MG63 (cell line): ENCODE data around the gene TRIP4. TPM values are rescaled to one million over a fixed set of nuclear protein-coding genes. Genes with fewer than 3 reads are reported as not detected.
"Not testable (repeated sequence)": the region's sequence is repeated elsewhere in the genome, so short reads cannot be mapped to it uniquely, and the experiment has no call there.

ENCODE experiments used
- DNase-seq: peaks from one replicate; pipeline ENCODE4 v3.0.0-alpha.2; 2020
- H3K27me3 ChIP-seq: fragments of 250-450 bp; sonication (Bioruptor Pico); 2 replicates; pipeline ENCODE4 v1.5.1; 2020; ENCODE audit warnings: mild to moderate bottlenecking, moderate library complexity
- H3K36me3 ChIP-seq: fragments of 250-450 bp; sonication (Bioruptor Pico); 2 replicates; pipeline ENCODE4 v1.5.1; 2020; ENCODE audit warnings: mild to moderate bottlenecking, moderate library complexity
- H3K4me3 ChIP-seq: fragments of 250-450 bp; sonication (Bioruptor Pico); 2 replicates; pipeline ENCODE4 v1.5.1; 2020; ENCODE audit warnings: mild to moderate bottlenecking, moderate library complexity
- H3K9me3 ChIP-seq: fragments of 250-450 bp; sonication (Bioruptor Pico); 2 replicates; pipeline ENCODE4 v1.5.1; 2020; ENCODE audit warnings: mild to moderate bottlenecking, moderate library complexity
- total RNA-seq: library from RNA; depleted of rRNA; stranded (reverse); fragments of >200 nt; shearing (Covaris generic); gene quantifications from 2 replicates; pipeline ENCODE4 v1.2.3, GENCODE V29; 2014; ENCODE audit warnings: low replicate concordance; rRNA removed

TRIP4 gene
- 17.9 and 62.3 TPM in 2 replicates for total RNA-seq

- Histone ChIP-seq H3K27me3 (no peaks in the 10 kb centered on the region), H3K36me3 (no peaks in the 10 kb centered on the region), H3K9me3 (no peaks in the 10 kb centered on the region), H3K4me3 (peak within 1 kb of the TSS; percentile 75)
- DNase-seq: peak; percentile 97
These were observed at the start of gene TRIP4 for GRCh38 chr15:64387562-64388168. Gene TRIP4, plus strand, starts transcription at chr15:64387836. Its CDS starts 28 bp downstream, at chr15:64387864.

- H3K4me3 ChIP-seq: no peak overlapping the region
- DNase-seq: no peak
- H3K27me3 ChIP-seq: no peaks in the 10 kb centered on the region
- H3K36me3 ChIP-seq: peaks cover 5% of the 10 kb centered on the region; the same call in 1 of the 2 replicates
- H3K9me3 ChIP-seq: no peaks in the 10 kb centered on the region
These were observed 47.3 kb upstream of the TRIP4 start for GRCh38 chr15:64340355-64340754.

GRCh38 chr15:64341961-64342360, 45.7 kb upstream of the TRIP4 start:
- H3K4me3 ChIP-seq: no peak overlapping the region
- H3K27me3 ChIP-seq: no peaks in the 10 kb centered on the region
- no peaks in the 10 kb centered on the region for H3K9me3 ChIP-seq
- H3K36me3 ChIP-seq: peaks cover 10% of the 10 kb centered on the region
- DNase-seq: no peak

- no peak overlapping the region for H3K4me3 ChIP-seq
- peaks cover 13% of the 10 kb centered on the region for H3K36me3 ChIP-seq
- DNase-seq: no peak
- H3K9me3 ChIP-seq: no peaks in the 10 kb centered on the region
- H3K27me3 ChIP-seq: no peaks in the 10 kb centered on the region
These were observed 44.4 kb upstream of the TRIP4 start for GRCh38 chr15:64343222-64343621.

GRCh38 chr15:64343841-64344240, 43.8 kb upstream of the TRIP4 start:
- no peak for DNase-seq
- H3K4me3 ChIP-seq: no peak overlapping the region
- H3K27me3 ChIP-seq: no peaks in the 10 kb centered on the region
- no peaks in the 10 kb centered on the region for H3K9me3 ChIP-seq
- H3K36me3 ChIP-seq: peaks cover 13% of the 10 kb centered on the region

GRCh38 chr15:64344651-64345294, 42.9 kb upstream of the TRIP4 start:
- H3K9me3 ChIP-seq: no peaks in the 10 kb centered on the region
- DNase-seq: no peak
- peaks cover 13% of the 10 kb centered on the region for H3K36me3 ChIP-seq
- H3K27me3 ChIP-seq: no peaks in the 10 kb centered on the region
- no peak overlapping the region for H3K4me3 ChIP-seq

GRCh38 chr15:64346242-64346641, 41.4 kb upstream of the TRIP4 start:
- not testable (repeated sequence) for H3K4me3 ChIP-seq, H3K9me3 ChIP-seq, DNase-seq, H3K27me3 ChIP-seq
- peaks cover 18% of the 10 kb centered on the region for H3K36me3 ChIP-seq

GRCh38 chr15:64348455-64348854, 39.2 kb upstream of the TRIP4 start:
- DNase-seq: no peak
- Histone ChIP-seq H3K36me3 (peaks cover 13% of the 10 kb centered on the region), H3K27me3 (no peaks in the 10 kb centered on the region), H3K4me3 (no peak overlapping the region), H3K9me3 (no peaks in the 10 kb centered on the region)

- Histone ChIP-seq H3K36me3 (peaks cover 13% of the 10 kb centered on the region), H3K9me3 (no peaks in the 10 kb centered on the region), H3K27me3 (no peaks in the 10 kb centered on the region), H3K4me3 (no peak overlapping the region)
- DNase-seq: no peak
These were observed 38.3 kb upstream of the TRIP4 start for GRCh38 chr15:64349375-64349774.

GRCh38 chr15:64351265-64351664, 36.4 kb upstream of the TRIP4 start:
- Histone ChIP-seq H3K9me3 (no peaks in the 10 kb centered on the region), H3K4me3 (no peak overlapping the region)
- DNase-seq: no peak

GRCh38 chr15:64354688-64355344, 32.8 kb upstream of the TRIP4 start:
- Histone ChIP-seq H3K27me3 (no peaks in the 10 kb centered on the region), H3K4me3 (peak overlapping the region; percentile 74), H3K9me3 (no peaks in the 10 kb centered on the region), H3K36me3 (peaks cover 8% of the 10 kb centered on the region)
- no peak for DNase-seq

More at GRCh38 chr15:64351265-64351664, 36.4 kb upstream of the TRIP4 start:
- Histone ChIP-seq H3K27me3 (no peaks in the 10 kb centered on the region), H3K36me3 (peaks cover 13% of the 10 kb centered on the region)

- H3K4me3 ChIP-seq: peak overlapping the region; percentile 74
- peaks cover 11% of the 10 kb centered on the region for H3K36me3 ChIP-seq
- no peaks in the 10 kb centered on the region for H3K27me3 ChIP-seq
- H3K9me3 ChIP-seq: no peaks in the 10 kb centered on the region
- peak; percentile 34 for DNase-seq
These were observed 32.2 kb upstream of the TRIP4 start for GRCh38 chr15:64355348-64355943.

- Histone ChIP-seq H3K9me3 (no peaks in the 10 kb centered on the region), H3K36me3 (peaks cover 8% of the 10 kb centered on the region), H3K4me3 (peak within 1 kb of the TSS; percentile 74), H3K27me3 (no peaks in the 10 kb centered on the region)
- DNase-seq: peak; percentile 98
These were observed 31.5 kb upstream of the TRIP4 start, which contains the start of gene CSNK1G1 for GRCh38 chr15:64355944-64356709. Gene CSNK1G1, minus strand, starts transcription at chr15:64356173. Its CDS starts 55,674 bp downstream, at chr15:64300499.

- DNase-seq: no peak
- Histone ChIP-seq H3K4me3 (peak overlapping the region; percentile 74), H3K27me3 (no peaks in the 10 kb centered on the region), H3K36me3 (peaks cover 13% of the 10 kb centered on the region), H3K9me3 (no peaks in the 10 kb centered on the region)
These were observed 31.0 kb upstream of the TRIP4 start for GRCh38 chr15:64356710-64357040.

GRCh38 chr15:64361259-64361658, 26.4 kb upstream of the TRIP4 start:
- Histone ChIP-seq H3K9me3 (no peaks in the 10 kb centered on the region), H3K36me3 (peaks cover 40% of the 10 kb centered on the region), H3K4me3 (no peak overlapping the region), H3K27me3 (no peaks in the 10 kb centered on the region)
- DNase-seq: no peak

GRCh38 chr15:64369078-64369607, 18.5 kb upstream of the TRIP4 start:
- Histone ChIP-seq H3K9me3 (no peaks in the 10 kb centered on the region), H3K36me3 (peaks cover 47% of the 10 kb centered on the region), H3K4me3 (no peak overlapping the region), H3K27me3 (no peaks in the 10 kb centered on the region)
- no peak for DNase-seq
